Panc1 (cell line): ENCODE results near the gene CCM2L.

ENCODE experiments used
- POLR2AphosphoS5 ChIP-seq: IDR thresholded peaks from 2 replicates; pipeline ENCODE4 v1.6.1; 2012; ENCODE audit warnings: mild to moderate bottlenecking, low read depth, low read length, moderate library complexity
- TCF7L2 ChIP-seq: IDR thresholded peaks from 2 replicates; pipeline ENCODE4 v1.6.1; 2011; ENCODE audit warnings: mild to moderate bottlenecking, low read depth, low read length, inconsistent platforms
- TF ChIP-seq, protein P1 (sequence below): fragments of 450-650 bp; IDR thresholded peaks from 2 replicates; pipeline ENCODE4 v1.5.1; 2017; ENCODE audit warnings: mild to moderate bottlenecking

DNA sequence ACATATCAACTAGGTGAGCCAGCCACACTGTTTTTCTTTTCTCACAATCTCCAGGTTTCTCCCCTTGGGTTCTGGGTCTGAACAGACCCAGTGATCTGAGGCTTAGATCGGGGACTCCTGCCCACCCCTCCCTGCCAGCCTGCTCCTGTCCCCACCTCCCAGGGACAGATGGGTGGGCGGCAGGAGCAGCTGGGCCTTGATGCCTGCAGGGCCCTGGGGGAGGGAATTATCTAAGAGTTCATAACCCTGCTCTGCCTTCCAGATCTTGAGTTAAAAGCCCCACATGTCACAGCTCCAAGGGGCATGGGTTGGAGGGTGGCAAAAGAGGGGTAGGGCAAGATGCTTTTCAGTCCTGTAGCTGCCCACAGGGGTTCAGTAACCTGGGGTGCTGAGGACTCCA is 47.5 kb upstream of the CCM2L start:
- TF ChIP-seq POLR2AphosphoS5: no peak
- TF ChIP-seq TCF7L2: no peak
- TF ChIP-seq, protein P1, sequence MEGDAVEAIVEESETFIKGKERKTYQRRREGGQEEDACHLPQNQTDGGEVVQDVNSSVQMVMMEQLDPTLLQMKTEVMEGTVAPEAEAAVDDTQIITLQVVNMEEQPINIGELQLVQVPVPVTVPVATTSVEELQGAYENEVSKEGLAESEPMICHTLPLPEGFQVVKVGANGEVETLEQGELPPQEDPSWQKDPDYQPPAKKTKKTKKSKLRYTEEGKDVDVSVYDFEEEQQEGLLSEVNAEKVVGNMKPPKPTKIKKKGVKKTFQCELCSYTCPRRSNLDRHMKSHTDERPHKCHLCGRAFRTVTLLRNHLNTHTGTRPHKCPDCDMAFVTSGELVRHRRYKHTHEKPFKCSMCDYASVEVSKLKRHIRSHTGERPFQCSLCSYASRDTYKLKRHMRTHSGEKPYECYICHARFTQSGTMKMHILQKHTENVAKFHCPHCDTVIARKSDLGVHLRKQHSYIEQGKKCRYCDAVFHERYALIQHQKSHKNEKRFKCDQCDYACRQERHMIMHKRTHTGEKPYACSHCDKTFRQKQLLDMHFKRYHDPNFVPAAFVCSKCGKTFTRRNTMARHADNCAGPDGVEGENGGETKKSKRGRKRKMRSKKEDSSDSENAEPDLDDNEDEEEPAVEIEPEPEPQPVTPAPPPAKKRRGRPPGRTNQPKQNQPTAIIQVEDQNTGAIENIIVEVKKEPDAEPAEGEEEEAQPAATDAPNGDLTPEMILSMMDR: no peak
